Panc1 (cell line): ENCODE measurements around the gene SCAMP5.

Experiments used
- CTCF ChIP-seq: fragments of 450-650 bp; IDR thresholded peaks from 2 replicates; pipeline ENCODE4 v1.5.1; 2017; ENCODE audit warnings: mild to moderate bottlenecking
- POLR2AphosphoS5 ChIP-seq: IDR thresholded peaks from 2 replicates; pipeline ENCODE4 v1.6.1; 2012; ENCODE audit warnings: mild to moderate bottlenecking, low read depth, low read length, moderate library complexity
- REST ChIP-seq, 2 experiments: IDR thresholded peaks; 2 replicates each; pipeline ENCODE4 v1.6.1; 2011 to 2012; ENCODE audit warnings: low read depth in 2 of 2, control low read depth in 1 of 2, low read length in 1 of 2, mild to moderate bottlenecking in 1 of 2, moderate library complexity in 1 of 2; ENCODE audit not compliant: insufficient read depth in 1 of 2
- TCF7L2 ChIP-seq: IDR thresholded peaks from 2 replicates; pipeline ENCODE4 v1.6.1; 2011; ENCODE audit warnings: mild to moderate bottlenecking, low read depth, low read length, inconsistent platforms

GRCh38 chr15:75008629-75009326, 13.4 kb downstream of the SCAMP5 start:
- no peak for TF ChIP-seq CTCF
- TF ChIP-seq TCF7L2: no peak
- TF ChIP-seq POLR2AphosphoS5: no peak
- TF ChIP-seq REST (IDR thresholded peaks at IDR 0.05; ENCODE audit: insufficient read depth in 1 of 2, low read depth in 2 of 2, low read length in 1 of 2): no peak
